ENCODE data around the gene CDX2.

- TF ChIP-seq CTCF (conservative IDR thresholded peaks at IDR 0.05; ENCODE audit: low read depth in 2 of 2) (no peak), POLR2AphosphoS5 (IDR thresholded peaks at IDR 0.05; ENCODE audit: low read depth) (no peak), CREB1 (CRISPR knock-in tag; IDR thresholded peaks at IDR 0.05; ENCODE audit: low read depth) (no peak), EZH2 (IDR thresholded peaks at IDR 0.05; ENCODE audit: low read depth, unreplicated experiment) (peak; percentile 85), EZH2phosphoT487 (IDR thresholded peaks at IDR 0.05; ENCODE audit: unreplicated experiment) (peak; percentile 38), REST (IDR thresholded peaks at IDR 0.05; ENCODE audit: unreplicated experiment) (no peak), NANOG (IDR thresholded peaks at IDR 0.05; ENCODE audit: borderline replicate concordance) (peak; percentile 50; the same call in 1 of the 2 replicates), JUNB (IDR thresholded peaks at IDR 0.05; ENCODE audit: unreplicated experiment) (no peak), STAT1 (IDR thresholded peaks at IDR 0.05; ENCODE audit: unreplicated experiment) (no peak), ETS1 (IDR thresholded peaks at IDR 0.05) (no peak), ZNF462 (CRISPR knock-in tag; IDR thresholded peaks at IDR 0.05) (no peak), ZNF331 (CRISPR knock-in tag; IDR thresholded peaks at IDR 0.05; ENCODE audit: low read depth) (no peak)
These were observed 7.7 kb downstream of the CDX2 start for GRCh38 chr13:27961227-27962085.
